Endothelial cell of umbilical vein (primary cell): ENCODE measurements around the gene GOLGA6L1. TPM values are rescaled to one million over a fixed set of nuclear protein-coding genes. Genes with fewer than 3 reads are reported as not detected.

ENCODE experiments used
- BruUV-seq: library from RNA; stranded (reverse); fragments of 400-500 nt; replicated peaks from 2 replicates; lab custom pipeline; 2021; lab: Mats Ljungman, UMichigan
- CTCF ChIA-PET: fragments of 300-600, 350-600 bp; sonication (Branson Sonifier 250); formaldehyde crosslinking; loops from one replicate; lab custom pipeline; 2021; ENCODE audit warnings: antibody characterized with exemption, inconsistent platforms; lab: Charles Lee
- POLR2A ChIA-PET: fragments of 300-600, 350-600 bp; sonication (Branson Sonifier 250); formaldehyde crosslinking; loops from one replicate; lab custom pipeline; 2021; ENCODE audit warnings: antibody characterized with exemption, inconsistent platforms; lab: Charles Lee
- DNase-seq: peaks from one replicate; pipeline ENCODE4 v3.0.0-alpha.2; 2011; ENCODE audit warnings: low read depth, low spot score
- FAIRE-seq: peaks from 2 replicates; lab custom pipeline; 2011; peaks lifted over from hg19 to GRCh38; lab: Jason Lieb, UNC
- H2AFZ ChIP-seq: 2 replicates; pipeline ENCODE4 v1.6.0; 2012; ENCODE audit warnings: low read depth, low read length, control low read depth, inconsistent platforms
- H3K27ac ChIP-seq: 2 replicates; pipeline ENCODE4 v1.5.1; 2011; ENCODE audit warnings: low read depth, mild to moderate bottlenecking, control low read depth, low read length, moderate library complexity; ENCODE audit not compliant: insufficient read depth
- H3K27me3 ChIP-seq, 2 experiments: 2 replicates each; pipeline versions ENCODE4 v1.6.0 to v1.6.1; 2011; ENCODE audit warnings: low read length in 2 of 2, mixed read lengths in 1 of 2; ENCODE audit not compliant: control insufficient read depth in 2 of 2, insufficient read depth in 2 of 2
- H3K36me3 ChIP-seq, 2 experiments: 2 replicates in 1 of 2; 3 replicates in 1 of 2; pipeline ENCODE4 v1.5.1; 2011; ENCODE audit warnings: low read length in 2 of 2, mild to moderate bottlenecking in 1 of 2, moderate library complexity in 1 of 2; ENCODE audit not compliant: control insufficient read depth in 2 of 2, insufficient read depth in 2 of 2; ENCODE audit errors: extremely low read depth in 1 of 2
- H3K4me1 ChIP-seq: 3 replicates; pipeline ENCODE4 v1.5.1; 2011; ENCODE audit warnings: mild to moderate bottlenecking, low read length; ENCODE audit not compliant: control insufficient read depth, insufficient read depth; ENCODE audit errors: extremely low read depth
- H3K4me2 ChIP-seq: 2 replicates; pipeline ENCODE4 v1.6.1; 2011; ENCODE audit warnings: low read length, control low read depth, mixed read lengths; ENCODE audit not compliant: insufficient read depth
- H3K4me3 ChIP-seq, 3 experiments: fragments of 200-600 bp in 1 of 3; sonication (generic), shearing (Covaris generic) in 1 of 3; replicated peaks in 1 of 3; 2 replicates each; pipeline ENCODE4 v1.5.1; 2011 to 2016; ENCODE audit warnings: control low read depth in 3 of 3, low read length in 3 of 3, mild to moderate bottlenecking in 2 of 3, inconsistent platforms in 1 of 3, low read depth in 1 of 3, moderate library complexity in 1 of 3; ENCODE audit not compliant: insufficient read depth in 1 of 3
- H3K79me2 ChIP-seq: 2 replicates; pipeline ENCODE4 v1.6.0; 2012; ENCODE audit warnings: low read length, inconsistent platforms; ENCODE audit not compliant: control insufficient read depth, insufficient read depth
- H3K9ac ChIP-seq: replicated peaks from 2 replicates; pipeline ENCODE3; 2011; ENCODE audit warnings: low read length, control low read depth; ENCODE audit not compliant: insufficient read depth; ENCODE audit errors: extremely low read depth
- H3K9me1 ChIP-seq: replicated peaks from 3 replicates; pipeline ENCODE4 v1.6.0; 2011; ENCODE audit warnings: mild to moderate bottlenecking, low read length; ENCODE audit not compliant: control insufficient read depth, insufficient read depth; ENCODE audit errors: extremely low read depth
- H3K9me3 ChIP-seq: replicated peaks from 2 replicates; pipeline ENCODE4 v1.5.1; 2012; ENCODE audit warnings: low read length, inconsistent platforms; ENCODE audit not compliant: control insufficient read depth, insufficient read depth
- H4K20me1 ChIP-seq: replicated peaks from 2 replicates; pipeline ENCODE3; 2011; ENCODE audit warnings: mild to moderate bottlenecking, low read length; ENCODE audit not compliant: control insufficient read depth, insufficient read depth; ENCODE audit errors: extremely low read depth
- CTCF ChIP-seq, 2 donors: IDR thresholded peaks; 1 replicate in 1 of 2; 2 replicates in 1 of 2; pipeline ENCODE4 v1.5.1; 2011; ENCODE audit warnings: low read length in 2 of 2, mild to moderate bottlenecking in 2 of 2, moderate library complexity in 2 of 2, control low read depth in 1 of 2, inconsistent platforms in 1 of 2, low read depth in 1 of 2; ENCODE audit not compliant: insufficient read depth in 1 of 2; ENCODE audit errors: extremely low read depth in 1 of 2
- EZH2 ChIP-seq: IDR thresholded peaks from 2 replicates; pipeline ENCODE4 v1.6.1; 2012; ENCODE audit warnings: borderline replicate concordance, low read depth, mild to moderate bottlenecking, moderate library complexity, low read length, inconsistent platforms; ENCODE audit not compliant: severe bottlenecking
- JUN ChIP-seq: IDR thresholded peaks from 2 replicates; pipeline ENCODE4 v1.6.1; 2011; ENCODE audit warnings: borderline replicate concordance, low read depth; ENCODE audit not compliant: insufficient read length, insufficient read depth
- MAX ChIP-seq: IDR thresholded peaks from 2 replicates; pipeline ENCODE4 v1.6.1; 2011; ENCODE audit not compliant: insufficient read depth, insufficient read length
- MYC ChIP-seq: IDR thresholded peaks from one replicate; pipeline ENCODE4 v1.6.1; 2011; ENCODE audit warnings: mild to moderate bottlenecking, low read depth, low read length
- POLR2A ChIP-seq: IDR thresholded peaks from 2 replicates; pipeline ENCODE4 v1.6.1; 2012; ENCODE audit warnings: low read depth, mild to moderate bottlenecking, control low read depth, low read length
- POLR2AphosphoS5 ChIP-seq: IDR thresholded peaks from 2 replicates; pipeline ENCODE4 v1.6.1; 2012; ENCODE audit warnings: low read depth, mild to moderate bottlenecking, control low read depth, low read length, moderate library complexity; ENCODE audit not compliant: insufficient read depth
- dilution Hi-C: fragments of 300-500 bp; cut with MboI; formaldehyde crosslinking; loops from one replicate; pipeline ENCODE4 v1.15.0; 2019; ENCODE audit warnings: low sequenced_read_pairs; ENCODE audit not compliant: extremely low pct_ligation_motif_present
- intact Hi-C: fragments of 100-400 bp; cut with micrococcal nuclease; formaldehyde crosslinking; loops from one replicate; pipeline ENCODE4 v1.10.0; 2022
- polyA plus RNA-seq, 4 experiments: library from polyadenylated mRNA; depleted of rRNA in 3 of 4; stranded (reverse) in 3 of 4; unstranded in 1 of 4; fragments of >200 nt; gene quantifications; 2 replicates each; pipeline versions ENCODE4 v1.2.1 to v1.2.3, GENCODE V29; 2011 to 2012; ENCODE audit warnings: missing spikeins in 1 of 4
- small RNA-seq: library from RNA; depleted of rRNA; stranded (forward); fragments of <200 nt; gene quantifications from one replicate; pipeline ENCODE3, GENCODE V24; 2012; ENCODE audit warnings: low replicate concordance, low read depth; ENCODE audit not compliant: insufficient read depth, insufficient read length
- total RNA-seq: library from RNA; stranded (reverse); gene quantifications from 2 replicates; pipeline ENCODE4 v1.2.3, GENCODE V29; 2021

Gene GOLGA6L1
- total and polyA plus RNA-seq, 2 donors (not counting 3 experiments of a cell fraction or from before 2014, with no cell fraction given) = not detected

GRCh38 chr15:23079766-23080165, 56.9 kb downstream of the GOLGA6L1 start:
- no peak for FAIRE-seq
- no peak for TF ChIP-seq POLR2A
- no peak for TF ChIP-seq JUN
- TF ChIP-seq EZH2 = no peak
- TF ChIP-seq MYC = no peak
- no peak for TF ChIP-seq POLR2AphosphoS5
- no peak for TF ChIP-seq MAX
- no peak for TF ChIP-seq CTCF (IDR thresholded peaks at IDR 0.05; ENCODE audit: extremely low read depth in 1 of 2, insufficient read depth in 1 of 2, low read depth in 1 of 2, low read length in 2 of 2)
- no peaks in the 10 kb centered on the region for H4K20me1 ChIP-seq
- no peak for DNase-seq
- no peaks in the 10 kb centered on the region for H3K9me1 ChIP-seq
- H3K36me3 ChIP-seq = no peaks in the 10 kb centered on the region
- H3K79me2 ChIP-seq = no peaks in the 10 kb centered on the region
- H3K4me1 ChIP-seq = no peaks in the 10 kb centered on the region
- H3K27ac ChIP-seq = no peak overlapping the region
- no peaks in the 10 kb centered on the region for H3K9me3 ChIP-seq
- ChIA-PET POLR2A (no interaction called here), CTCF (no interaction called here)
- H3K9ac ChIP-seq = no peak overlapping the region
- intact Hi-C loops = no loop called here
- dilution Hi-C loops = no loop called here
- no peak overlapping the region for H3K4me3 ChIP-seq
- H2AFZ ChIP-seq = no peak overlapping the region
- no TSS peak for BruUV-seq
- H3K27me3 ChIP-seq = no peaks in the 10 kb centered on the region
- no peak overlapping the region for H3K4me2 ChIP-seq

Small RNA genes within 50 kb of the gene (small RNA-seq; reads per million reads assigned to genes)
- not detected for gene RN7SL106P

Other genes with a start within 250 kb of the GOLGA6L1 start
- gene CYFIP1, start 156.5 kb downstream of the GOLGA6L1 start, total RNA-seq = 135 and 158 TPM in 2 replicates
- gene CYFIP1, start 156.5 kb downstream of the GOLGA6L1 start, polyA plus RNA-seq = 67.4 and 81.4 TPM in 2 replicates
- 18.4 and 18.6 TPM in 2 replicates for gene TUBGCP5, start 97.3 kb downstream of the GOLGA6L1 start, total RNA-seq
- 5.1 and 6.7 TPM in 2 replicates for gene TUBGCP5, start 97.3 kb downstream of the GOLGA6L1 start, polyA plus RNA-seq
- not detected in 2 replicates for gene GOLGA6L26, start 197.4 kb upstream of the GOLGA6L1 start, total RNA-seq
- gene GOLGA6L26, start 197.4 kb upstream of the GOLGA6L1 start, polyA plus RNA-seq = not detected in 2 replicates
- gene GOLGA8S, start 217.9 kb upstream of the GOLGA6L1 start, total RNA-seq = 0.42 and 0.55 TPM in 2 replicates
- 0.02 and 0.04 TPM in 2 replicates for gene GOLGA8S, start 217.9 kb upstream of the GOLGA6L1 start, polyA plus RNA-seq